ENCODE measurements around the gene CALY.

CALY gene

DNA sequence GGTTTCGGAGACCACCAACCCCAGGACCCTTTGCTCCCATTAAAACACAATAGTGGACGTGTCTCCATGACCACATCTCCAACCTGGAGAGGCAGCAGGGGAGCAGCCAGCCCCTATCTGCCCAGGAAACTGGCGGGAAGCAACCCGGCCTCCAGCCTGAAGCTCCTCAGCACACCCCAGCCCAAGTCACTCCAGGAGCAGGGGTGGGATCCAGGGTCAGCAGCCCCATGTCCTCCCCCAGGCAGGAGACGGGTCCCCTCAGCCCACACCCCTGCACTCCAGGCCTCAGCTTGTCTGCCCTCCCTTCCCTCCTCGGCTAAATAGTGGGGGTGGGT lies 60.6 kb downstream of the CALY start:
- H3K27me3 ChIP-seq (ENCODE audit: control insufficient read depth in 1 of 2, insufficient read depth in 2 of 2, low read length in 2 of 2) = peaks cover 4 to 13% of the 10 kb centered on the region in 2 donors
- no peak overlapping the region for H3K27ac ChIP-seq (ENCODE audit: low read length)
- H3K9me3 ChIP-seq (ENCODE audit: control insufficient read depth in 2 of 2, low read length in 2 of 2) = no peaks in the 10 kb centered on the region
- no peak overlapping the region for H3K9ac ChIP-seq (ENCODE audit: low read length in 2 of 2)
- H3K4me3 ChIP-seq (ENCODE audit: low read length in 2 of 2) = no peak overlapping the region
- H3K4me1 ChIP-seq (ENCODE audit: control insufficient read depth, insufficient read depth, low read length) = peaks cover 6% of the 10 kb centered on the region
- peaks cover 7 to 15% of the 10 kb centered on the region in 2 donors for H3K36me3 ChIP-seq (ENCODE audit: control insufficient read depth in 2 of 2, insufficient read depth in 2 of 2, low read length in 2 of 2)

- Histone ChIP-seq H3K27ac (ENCODE audit: low read length) (no peak overlapping the region), H3K4me3 (ENCODE audit: low read length in 2 of 2) (no peak overlapping the region), H3K36me3 (ENCODE audit: control insufficient read depth in 2 of 2, insufficient read depth in 2 of 2, low read length in 2 of 2) (peaks cover 7 to 15% of the 10 kb centered on the region in 2 donors), H3K27me3 (ENCODE audit: control insufficient read depth in 1 of 2, insufficient read depth in 2 of 2, low read length in 2 of 2) (peaks cover 4 to 13% of the 10 kb centered on the region in 2 donors), H3K9me3 (ENCODE audit: control insufficient read depth in 2 of 2, low read length in 2 of 2) (no peaks in the 10 kb centered on the region), H3K4me1 (ENCODE audit: control insufficient read depth, insufficient read depth, low read length) (peaks cover 6% of the 10 kb centered on the region), H3K9ac (ENCODE audit: low read length in 2 of 2) (no peak overlapping the region)
Observed at GRCh38 chr10:133275684-133276092, 61.0 kb downstream of the CALY start.

- Histone ChIP-seq H3K9ac (ENCODE audit: low read length in 2 of 2) (no peak overlapping the region), H3K27ac (ENCODE audit: low read length) (no peak overlapping the region), H3K4me3 (ENCODE audit: low read length in 2 of 2) (no peak overlapping the region), H3K4me1 (ENCODE audit: control insufficient read depth, insufficient read depth, low read length) (peaks cover 6% of the 10 kb centered on the region), H3K36me3 (ENCODE audit: control insufficient read depth in 2 of 2, insufficient read depth in 2 of 2, low read length in 2 of 2) (peaks cover 4 to 10% of the 10 kb centered on the region in 2 donors), H3K27me3 (ENCODE audit: control insufficient read depth in 1 of 2, insufficient read depth in 2 of 2, low read length in 2 of 2) (peaks cover 4 to 13% of the 10 kb centered on the region in 2 donors), H3K9me3 (ENCODE audit: control insufficient read depth in 2 of 2, low read length in 2 of 2) (no peaks in the 10 kb centered on the region)
Observed at GRCh38 chr10:133274751-133275683, 61.7 kb downstream of the CALY start.

All from stomach smooth muscle (tissue), 2 donors.